Cardiac muscle cell (in vitro differentiated cells and primary cell): Measurements from ENCODE around the gene DYNLRB1. TPM values are rescaled to one million over a fixed set of nuclear protein-coding genes. Genes with fewer than 3 reads are reported as not detected.
A peak's percentile ranks its signal among the peaks of the same experiment; 100 is the strongest.

Source experiments
- DNase-seq, 2 donors: peaks; one replicate each; pipeline versions ENCODE4 v3.0.0 to v3.0.0-alpha.2; 2010 to 2017; ENCODE audit warnings: low read depth in 1 of 2, low spot score in 1 of 2
- H3K27ac ChIP-seq: fragments of 200-600 bp; sonication (generic); 2 replicates; pipeline ENCODE4 v1.5.1; 2016
- H3K27me3 ChIP-seq: fragments of 200-600 bp; sonication (generic); 2 replicates; pipeline ENCODE4 v1.6.0; 2016; ENCODE audit warnings: control low read depth
- H3K36me3 ChIP-seq: fragments of 200-600 bp; sonication (generic); 2 replicates; pipeline ENCODE4 v1.5.1; 2016; ENCODE audit warnings: control low read depth
- H3K4me1 ChIP-seq: fragments of 200-600 bp; sonication (generic); 2 replicates; pipeline ENCODE4 v1.8.1; 2017; ENCODE audit warnings: low read depth, mild to moderate bottlenecking, mixed run types
- H3K4me3 ChIP-seq: fragments of 200-600 bp; sonication (generic); 2 replicates; pipeline ENCODE4 v1.5.1; 2016; ENCODE audit warnings: mild to moderate bottlenecking
- H3K9me3 ChIP-seq: fragments of 200-600 bp; sonication (generic); 2 replicates; pipeline ENCODE4 v1.5.1; 2017; ENCODE audit warnings: low read depth, mild to moderate bottlenecking, control low read depth
- CTCF ChIP-seq: IDR thresholded peaks from 2 replicates; pipeline ENCODE4 v1.5.1; 2012; ENCODE audit warnings: low read depth, mild to moderate bottlenecking, low read length
- polyA plus RNA-seq: library from polyadenylated mRNA; unstranded; fragments of >200 nt; fragmentation: Nextera tagmentation; extraction: Ambion mirVana; gene quantifications from 2 replicates; pipeline ENCODE4 v1.2.1, GENCODE V29; 2016
- total RNA-seq: library from RNA; depleted of rRNA; stranded (reverse); fragments of >200 nt; gene quantifications from 2 replicates; pipeline ENCODE4 v1.2.3, GENCODE V29; 2016

Gene DYNLRB1
- total and polyA plus RNA-seq, 2 experiments from 2014 or later, result 155 to 330 TPM

GRCh38 chr20:34574861-34575260 lies 58.6 kb downstream of the DYNLRB1 start:
- H3K36me3 ChIP-seq, result no peaks in the 10 kb centered on the region
- no peaks in the 10 kb centered on the region for H3K27me3 ChIP-seq
- H3K9me3 ChIP-seq, result no peaks in the 10 kb centered on the region
- H3K4me1 ChIP-seq, result peaks cover 14% of the 10 kb centered on the region
- H3K4me3 ChIP-seq, result no peak overlapping the region
- TF ChIP-seq CTCF, result no peak
- DNase-seq, result no peak
- no peak overlapping the region for H3K27ac ChIP-seq

GRCh38 chr20:34575271-34575670 lies 59.0 kb downstream of the DYNLRB1 start:
- Histone ChIP-seq H3K27me3 (no peaks in the 10 kb centered on the region), H3K4me3 (no peak overlapping the region), H3K9me3 (no peaks in the 10 kb centered on the region), H3K4me1 (peaks cover 14% of the 10 kb centered on the region), H3K27ac (no peak overlapping the region), H3K36me3 (no peaks in the 10 kb centered on the region)
- DNase-seq, result no peak
- TF ChIP-seq CTCF, result no peak

- Histone ChIP-seq H3K4me3 (no peak overlapping the region), H3K27me3 (no peaks in the 10 kb centered on the region), H3K27ac (no peak overlapping the region), H3K9me3 (no peaks in the 10 kb centered on the region), H3K4me1 (peaks cover 13% of the 10 kb centered on the region), H3K36me3 (no peaks in the 10 kb centered on the region)
- DNase-seq, result no peak
- TF ChIP-seq CTCF, result no peak
Observed at GRCh38 chr20:34575756-34576155, 59.5 kb downstream of the DYNLRB1 start.

- no peak for DNase-seq
- Histone ChIP-seq H3K27me3 (no peaks in the 10 kb centered on the region), H3K27ac (no peak overlapping the region), H3K36me3 (no peaks in the 10 kb centered on the region), H3K4me3 (no peak overlapping the region), H3K4me1 (peaks cover 9% of the 10 kb centered on the region), H3K9me3 (no peaks in the 10 kb centered on the region)
- TF ChIP-seq CTCF, result no peak
Observed at GRCh38 chr20:34577061-34577460, 60.8 kb downstream of the DYNLRB1 start.

- Histone ChIP-seq H3K27ac (peak overlapping the region; percentile 59), H3K9me3 (no peaks in the 10 kb centered on the region), H3K4me1 (peaks cover 9% of the 10 kb centered on the region), H3K36me3 (no peaks in the 10 kb centered on the region), H3K4me3 (no peak overlapping the region), H3K27me3 (no peaks in the 10 kb centered on the region)
- TF ChIP-seq CTCF, result no peak
- peak in 1 of 2 donors; percentile 80 for DNase-seq
Observed at GRCh38 chr20:34578025-34578424, 61.8 kb downstream of the DYNLRB1 start.

- DNase-seq, result peak; percentile 21 to 36
- peak overlapping the region; percentile 59 for H3K27ac ChIP-seq
- H3K4me1 ChIP-seq, result peaks cover 9% of the 10 kb centered on the region
- H3K4me3 ChIP-seq, result no peak overlapping the region
- no peaks in the 10 kb centered on the region for H3K36me3 ChIP-seq
- no peaks in the 10 kb centered on the region for H3K9me3 ChIP-seq
- TF ChIP-seq CTCF, result no peak
- H3K27me3 ChIP-seq, result no peaks in the 10 kb centered on the region
Observed at GRCh38 chr20:34578521-34578920, 62.3 kb downstream of the DYNLRB1 start.
